SK-N-SH (cell line): Measurements from ENCODE around the gene KLHL18. TPM values are rescaled to one million over a fixed set of nuclear protein-coding genes. Genes with fewer than 3 reads are reported as not detected.
"Not testable (repeated sequence)": the region's sequence is repeated elsewhere in the genome, so short reads cannot be mapped to it uniquely, and the experiment has no call there.

Source experiments
- CTCF ChIA-PET: fragments of 300-600, 350-600 bp; formaldehyde crosslinking; extraction: SDS; loops from one replicate; lab custom pipeline; 2021; lab: Yijun Ruan, JAX
- POLR2A ChIA-PET: fragments of 350-600 bp; sonication (Branson Sonifier 250); formaldehyde crosslinking; extraction: SDS; loops from one replicate; lab custom pipeline; 2020; ENCODE audit warnings: antibody characterized with exemption, inconsistent platforms; lab: Yijun Ruan, JAX
- DNase-seq: peaks from one replicate; pipeline ENCODE4 v3.0.0; 2012
- H2AFZ ChIP-seq: fragments of 200-600 bp; sonication (generic); 2 replicates; pipeline ENCODE4 v1.8.1; 2016; ENCODE audit warnings: antibody characterized with exemption, mild to moderate bottlenecking, low read depth
- H3F3A ChIP-seq: fragments of 200-600 bp; sonication (generic); replicated peaks from 2 replicates; pipeline ENCODE3; 2016; ENCODE audit warnings: antibody characterized with exemption, mild to moderate bottlenecking; ENCODE audit not compliant: insufficient read depth
- H3K27ac ChIP-seq, 2 experiments: fragments of 200-500 bp in 1 of 2; fragments of 200-600 bp in 1 of 2; sonication (Bioruptor generic) in 1 of 2; sonication (generic), shearing (Covaris generic) in 1 of 2; 2 replicates each; pipeline versions ENCODE4 v1.5.1 to v1.6.1; 2014 to 2016; ENCODE audit warnings: low read depth in 2 of 2, inconsistent platforms in 1 of 2, low read length in 1 of 2, mild to moderate bottlenecking in 1 of 2, mixed read lengths in 1 of 2
- H3K27me3 ChIP-seq: fragments of 200-600 bp; sonication (generic), shearing (Covaris generic); 2 replicates; pipeline ENCODE4 v1.6.1; 2016; ENCODE audit warnings: mixed run types; ENCODE audit not compliant: insufficient read depth
- H3K36me3 ChIP-seq, 2 experiments: fragments of 200-500 bp in 1 of 2; fragments of 200-600 bp in 1 of 2; sonication (Bioruptor generic) in 1 of 2; sonication (generic) in 1 of 2; replicated peaks in 1 of 2; 2 replicates each; pipeline versions ENCODE3 to v1.5.1; 2014 to 2016; ENCODE audit warnings: low read length in 1 of 2, mild to moderate bottlenecking in 1 of 2; ENCODE audit not compliant: insufficient read depth in 2 of 2, control insufficient read depth in 1 of 2
- H3K4me1 ChIP-seq, 2 experiments: fragments of 200-500 bp in 1 of 2; fragments of 200-600 bp in 1 of 2; sonication (Bioruptor generic) in 1 of 2; sonication (generic), shearing (Covaris generic) in 1 of 2; 2 replicates each; pipeline versions ENCODE4 v1.5.1 to v1.6.1; 2014 to 2016; ENCODE audit warnings: low read depth in 1 of 2, low read length in 1 of 2, mixed run types in 1 of 2; ENCODE audit not compliant: insufficient read depth in 2 of 2, control insufficient read depth in 1 of 2
- H3K4me2 ChIP-seq: fragments of 200-600 bp; sonication (generic), shearing (Covaris generic); 2 replicates; pipeline ENCODE4 v1.6.1; 2017; ENCODE audit warnings: mixed run types
- H3K4me3 ChIP-seq, 2 experiments: fragments of 200-500 bp in 1 of 2; fragments of 200-600 bp in 1 of 2; sonication (Bioruptor generic) in 1 of 2; sonication (generic), shearing (Covaris generic) in 1 of 2; 2 replicates each; pipeline versions ENCODE4 v1.5.1 to v1.8.1; 2014 to 2016; ENCODE audit warnings: low read depth in 2 of 2, inconsistent platforms in 1 of 2, low read length in 1 of 2, mild to moderate bottlenecking in 1 of 2, mixed read lengths in 1 of 2, moderate library complexity in 1 of 2
- H3K79me2 ChIP-seq: fragments of 200-600 bp; sonication (generic); 2 replicates; pipeline ENCODE4 v1.8.1; 2017; ENCODE audit warnings: mild to moderate bottlenecking; ENCODE audit not compliant: insufficient read depth
- H3K9ac ChIP-seq: fragments of 200-600 bp; sonication (generic); 2 replicates; pipeline ENCODE4 v1.6.1; 2017; ENCODE audit warnings: mixed run types
- H3K9me2 ChIP-seq: fragments of 200-600 bp; sonication (generic); 2 replicates; pipeline ENCODE4 v1.6.1; 2017; ENCODE audit warnings: mixed run types
- H3K9me3 ChIP-seq: fragments of 200-600 bp; sonication (generic); 2 replicates; pipeline ENCODE4 v1.6.1; 2017; ENCODE audit warnings: mixed run types, mild to moderate bottlenecking, moderate library complexity
- H4K20me1 ChIP-seq: fragments of 200-600 bp; sonication (generic); 2 replicates; pipeline ENCODE4 v1.6.1; 2017; ENCODE audit warnings: mild to moderate bottlenecking, mixed run types; ENCODE audit not compliant: insufficient read depth
- NFIC ChIP-seq: IDR thresholded peaks from 2 replicates; pipeline ENCODE4 v1.4.0; 2012; ENCODE audit warnings: borderline replicate concordance
- NRF1 ChIP-seq: IDR thresholded peaks from 2 replicates; pipeline ENCODE4 v1.6.1; 2012; ENCODE audit warnings: low read depth, mild to moderate bottlenecking, low read length
- POLR2AphosphoS5 ChIP-seq: IDR thresholded peaks from 2 replicates; pipeline ENCODE4 v1.6.1; 2012; ENCODE audit warnings: low read depth, low read length
- SMC3 ChIP-seq: IDR thresholded peaks from 2 replicates; pipeline ENCODE4 v1.6.1; 2012; ENCODE audit warnings: low read depth, low read length, improper control_type of control experiment
- TAF1 ChIP-seq: IDR thresholded peaks from 2 replicates; pipeline ENCODE4 v1.6.1; 2012; ENCODE audit warnings: low read depth, mild to moderate bottlenecking, low read length, moderate library complexity, borderline replicate concordance
- YY1 ChIP-seq: IDR thresholded peaks from 2 replicates; pipeline ENCODE4 v1.4.0; 2012; ENCODE audit warnings: low read depth, mild to moderate bottlenecking
- WGBS: methylation state at CpG from one replicate; pipeline ENCODE4 v1.1.6; 2017; ENCODE audit warnings: low lambda C conversion rate; 5-methylcytosine and 5-hydroxymethylcytosine counted together
- polyA plus RNA-seq, 3 experiments: library from polyadenylated mRNA; depleted of rRNA; stranded (reverse); fragments of >200 nt; gene quantifications; 2 replicates each; pipeline ENCODE4 v1.2.3, GENCODE V29; 2012
- TF ChIP-seq, protein P1 (sequence below): IDR thresholded peaks from 2 replicates; pipeline ENCODE4 v1.4.0; 2012; ENCODE audit warnings: low read depth, borderline replicate concordance
- TF ChIP-seq, protein P2 (sequence below): IDR thresholded peaks from 2 replicates; pipeline ENCODE4; 2012

The KLHL18 gene
- polyA plus RNA-seq, 1 of the 3 experiments (the other 2 are of a cell fraction): 55.2 TPM

DNA sequence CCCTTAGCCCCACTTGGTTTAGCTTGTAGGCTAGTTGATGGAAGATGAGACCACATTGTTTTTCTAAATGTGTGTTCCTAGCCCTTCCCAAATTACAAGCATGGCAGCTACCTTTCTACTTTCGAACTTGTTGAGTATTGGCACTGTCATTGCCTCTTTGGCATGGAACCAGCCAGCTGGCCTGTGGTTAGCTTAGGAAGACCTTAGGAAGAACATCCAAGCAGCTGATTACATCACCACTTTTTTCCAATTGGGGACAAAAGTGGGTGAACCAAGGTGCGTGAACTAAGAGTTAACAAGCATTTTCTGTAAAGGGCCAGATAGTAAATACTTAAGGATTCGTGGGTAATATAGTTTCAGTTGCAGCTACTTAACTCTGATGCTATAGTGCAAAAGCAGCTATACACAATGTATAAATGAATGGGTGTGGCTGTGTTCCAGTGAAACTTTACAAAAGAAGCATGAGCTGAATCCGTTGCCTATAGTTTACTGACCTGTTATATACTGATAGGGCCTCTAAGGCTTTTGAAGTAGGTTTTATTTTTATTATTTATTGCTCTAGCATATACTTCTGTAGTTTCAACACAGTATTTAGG lies 8.5 kb downstream of the KLHL18 start:
- H3K27ac ChIP-seq: no peak overlapping the region
- no peak overlapping the region for H3K9ac ChIP-seq
- H3K4me1 ChIP-seq: no peaks in the 10 kb centered on the region
- peaks cover 72% of the 10 kb centered on the region for H3K79me2 ChIP-seq
- no peak overlapping the region for H3K4me3 ChIP-seq
- DNase-seq: no peak
- ChIA-PET POLR2A (interaction anchor here (0.5 to 0.7 kb wide), 2 partner anchors 13 to 75 kb away, joined by 3 to 4 read pairs; no protein-coding TSS in a partner anchor), CTCF (interaction anchor here (0.8 to 2.0 kb wide), 5 partner anchors 9 to 368 kb away, joined by 3 to 7 read pairs (median 3); partner anchors contain the start of genes KIF9 and KLHL18)
- H3K36me3 ChIP-seq: peaks cover 4 to 12% of the 10 kb centered on the region in 2 experiments
- no peaks in the 10 kb centered on the region for H3K27me3 ChIP-seq
- H4K20me1 ChIP-seq: no peaks in the 10 kb centered on the region; the same call in none of the 2 replicates
- H3F3A ChIP-seq: no peaks in the 10 kb centered on the region
- no peak for TF ChIP-seq NRF1
- no peak for TF ChIP-seq SMC3
- H3K4me2 ChIP-seq: no peak overlapping the region
- no peak overlapping the region for H2AFZ ChIP-seq
- no peaks in the 10 kb centered on the region for H3K9me2 ChIP-seq
- WGBS: 93% methylated on average over 4 of the region's 4 CpGs
- no peaks in the 10 kb centered on the region for H3K9me3 ChIP-seq

DNA sequence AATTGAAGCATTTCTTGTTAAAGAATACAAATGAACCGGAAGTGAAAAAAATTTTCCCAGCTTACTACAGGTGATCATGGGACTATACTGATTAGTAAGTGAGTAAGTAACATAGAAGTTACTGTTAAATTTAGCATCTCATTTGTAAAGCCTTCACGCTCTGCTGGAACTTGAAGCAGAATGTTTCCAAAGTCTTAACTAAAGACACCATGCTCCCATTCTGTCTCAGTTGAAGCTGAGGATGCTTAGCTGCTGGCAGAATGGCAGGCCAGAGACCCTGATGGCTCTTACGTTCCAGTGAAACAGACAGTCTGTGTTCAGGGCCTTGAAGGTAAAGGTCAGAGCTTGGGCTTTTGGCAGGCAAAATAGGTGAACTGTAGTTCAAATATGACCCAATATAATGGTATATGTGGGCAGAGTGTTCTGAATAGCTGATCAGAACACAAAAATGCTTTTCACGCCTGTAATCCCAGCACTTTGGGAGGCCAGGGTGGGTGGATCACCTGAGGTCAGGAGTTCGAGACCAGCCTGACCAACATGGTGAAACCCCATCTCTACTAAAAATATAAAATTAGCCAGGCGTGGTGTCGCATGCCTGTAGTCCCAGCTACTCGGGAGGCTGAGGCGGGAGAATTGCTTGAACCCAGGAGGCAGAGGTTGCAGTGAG lies 9.1 kb downstream of the KLHL18 start:
- H3K27me3 ChIP-seq, H4K20me1 ChIP-seq, H3K4me2 ChIP-seq, H3K4me3 ChIP-seq, H3K9me3 ChIP-seq, DNase-seq, H3K27ac ChIP-seq, H3K9me2 ChIP-seq, H3K9ac ChIP-seq, H2AFZ ChIP-seq, H3K4me1 ChIP-seq, H3F3A ChIP-seq: not testable (repeated sequence)
- Histone ChIP-seq H3K79me2 (peaks cover 71% of the 10 kb centered on the region), H3K36me3 (peaks cover 4 to 12% of the 10 kb centered on the region in 2 experiments)
- POLR2A ChIA-PET: interaction anchor here (0.6 to 0.7 kb wide), 2 partner anchors 74 to 344 kb away, joined by 3 read pairs; no protein-coding TSS in a partner anchor
- CTCF ChIA-PET: interaction anchor here (0.6 to 2.0 kb wide), 4 partner anchors 22 to 369 kb away, joined by 3 to 7 read pairs (median 3); no protein-coding TSS in a partner anchor
- WGBS: 96% methylated on average over 9 of the region's 9 CpGs

DNA sequence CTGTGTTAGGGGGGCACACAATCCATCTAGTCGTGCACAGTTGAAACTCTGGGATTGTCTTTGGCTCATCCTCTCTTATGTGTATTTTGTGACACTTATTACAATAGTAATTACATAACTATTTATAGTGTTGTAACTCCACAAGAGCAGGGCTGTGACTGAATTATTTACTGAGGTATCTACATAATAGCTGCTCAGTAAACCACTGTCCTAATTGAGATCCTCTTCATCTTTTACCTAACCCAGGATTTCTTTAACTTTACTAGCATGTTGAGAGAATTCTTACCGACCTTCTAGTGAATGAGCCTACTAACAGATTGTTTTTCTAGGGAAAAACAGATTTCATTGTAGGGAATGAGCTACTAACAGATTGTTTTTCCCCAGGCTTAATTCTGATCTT lies 11.1 kb downstream of the KLHL18 start:
- Histone ChIP-seq H3K9me3 (no peaks in the 10 kb centered on the region), H3K27me3 (no peaks in the 10 kb centered on the region), H3K4me1 (no peaks in the 10 kb centered on the region), H3K36me3 (peaks cover 0 to 6% of the 10 kb centered on the region in 2 experiments), H3F3A (peaks cover 3% of the 10 kb centered on the region), H3K9me2 (no peaks in the 10 kb centered on the region), H2AFZ (no peak overlapping the region), H3K4me3 (no peak overlapping the region), H3K79me2 (peaks cover 59% of the 10 kb centered on the region), H3K9ac (no peak overlapping the region), H3K4me2 (no peak overlapping the region), H4K20me1 (no peaks in the 10 kb centered on the region; the same call in none of the 2 replicates), H3K27ac (no peak overlapping the region)
- ChIA-PET POLR2A (no interaction called here), CTCF (interaction anchor here (1.7 to 2.0 kb wide), 2 partner anchors 13 to 30 kb away, joined by 6 to 8 read pairs; no protein-coding TSS in a partner anchor)
- WGBS: 100% methylated on average over 2 of the region's 2 CpGs
- TF ChIP-seq POLR2AphosphoS5 (no peak), NFIC (no peak), YY1 (no peak), TAF1 (no peak)
- TF ChIP-seq, protein P1, sequence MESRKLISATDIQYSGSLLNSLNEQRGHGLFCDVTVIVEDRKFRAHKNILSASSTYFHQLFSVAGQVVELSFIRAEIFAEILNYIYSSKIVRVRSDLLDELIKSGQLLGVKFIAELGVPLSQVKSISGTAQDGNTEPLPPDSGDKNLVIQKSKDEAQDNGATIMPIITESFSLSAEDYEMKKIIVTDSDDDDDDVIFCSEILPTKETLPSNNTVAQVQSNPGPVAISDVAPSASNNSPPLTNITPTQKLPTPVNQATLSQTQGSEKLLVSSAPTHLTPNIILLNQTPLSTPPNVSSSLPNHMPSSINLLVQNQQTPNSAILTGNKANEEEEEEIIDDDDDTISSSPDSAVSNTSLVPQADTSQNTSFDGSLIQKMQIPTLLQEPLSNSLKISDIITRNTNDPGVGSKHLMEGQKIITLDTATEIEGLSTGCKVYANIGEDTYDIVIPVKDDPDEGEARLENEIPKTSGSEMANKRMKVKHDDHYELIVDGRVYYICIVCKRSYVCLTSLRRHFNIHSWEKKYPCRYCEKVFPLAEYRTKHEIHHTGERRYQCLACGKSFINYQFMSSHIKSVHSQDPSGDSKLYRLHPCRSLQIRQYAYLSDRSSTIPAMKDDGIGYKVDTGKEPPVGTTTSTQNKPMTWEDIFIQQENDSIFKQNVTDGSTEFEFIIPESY: no peak
- TF ChIP-seq, protein P2, sequence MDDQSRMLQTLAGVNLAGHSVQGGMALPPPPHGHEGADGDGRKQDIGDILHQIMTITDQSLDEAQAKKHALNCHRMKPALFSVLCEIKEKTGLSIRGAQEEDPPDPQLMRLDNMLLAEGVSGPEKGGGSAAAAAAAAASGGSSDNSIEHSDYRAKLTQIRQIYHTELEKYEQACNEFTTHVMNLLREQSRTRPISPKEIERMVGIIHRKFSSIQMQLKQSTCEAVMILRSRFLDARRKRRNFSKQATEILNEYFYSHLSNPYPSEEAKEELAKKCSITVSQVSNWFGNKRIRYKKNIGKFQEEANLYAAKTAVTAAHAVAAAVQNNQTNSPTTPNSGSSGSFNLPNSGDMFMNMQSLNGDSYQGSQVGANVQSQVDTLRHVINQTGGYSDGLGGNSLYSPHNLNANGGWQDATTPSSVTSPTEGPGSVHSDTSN: no peak
- DNase-seq: no peak
